DMS 273 treated with DMSO at 0.1 percent for 48 hours (cell line): Measurements from ENCODE around the gene NTSR1.

Experiments used
- DNase-seq: peaks from one replicate; lab custom pipeline; 2025; lab: John Stamatoyannopoulos, UW

NTSR1 gene

DNA sequence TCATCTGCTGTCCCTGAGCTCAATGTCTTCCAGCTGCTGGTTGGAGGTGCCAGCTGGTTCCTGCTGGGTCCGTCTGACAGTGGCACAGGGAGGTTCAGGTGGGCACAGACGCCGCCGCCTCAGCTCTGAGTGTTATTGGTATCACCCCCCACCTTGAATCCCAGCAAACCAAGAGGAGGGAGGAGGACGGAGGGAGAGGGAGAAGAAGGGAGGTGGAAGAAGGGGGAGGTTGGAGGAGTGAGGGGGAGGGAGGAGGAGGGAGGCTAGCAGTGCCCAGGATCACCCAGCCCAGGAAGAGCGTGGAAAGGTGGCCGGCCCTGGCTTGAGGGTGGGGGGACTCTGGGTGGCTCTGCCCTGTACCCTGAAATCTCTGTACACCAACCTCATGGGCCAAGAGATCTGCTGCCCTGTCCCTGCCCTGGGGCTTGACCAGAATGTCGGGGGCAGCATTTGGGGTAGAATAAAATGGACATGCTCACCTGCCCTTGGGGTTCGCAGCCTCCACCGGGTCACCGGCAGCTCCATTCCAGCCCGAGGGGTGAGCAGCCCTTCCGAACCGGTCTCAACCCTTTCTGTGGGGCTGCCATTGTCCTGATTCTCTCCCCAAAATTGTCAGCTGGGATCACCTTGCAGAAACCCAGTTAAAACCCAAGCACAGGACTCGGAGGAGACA is 17.1 kb downstream of the NTSR1 start:
- DNase-seq, result no peak

DNA sequence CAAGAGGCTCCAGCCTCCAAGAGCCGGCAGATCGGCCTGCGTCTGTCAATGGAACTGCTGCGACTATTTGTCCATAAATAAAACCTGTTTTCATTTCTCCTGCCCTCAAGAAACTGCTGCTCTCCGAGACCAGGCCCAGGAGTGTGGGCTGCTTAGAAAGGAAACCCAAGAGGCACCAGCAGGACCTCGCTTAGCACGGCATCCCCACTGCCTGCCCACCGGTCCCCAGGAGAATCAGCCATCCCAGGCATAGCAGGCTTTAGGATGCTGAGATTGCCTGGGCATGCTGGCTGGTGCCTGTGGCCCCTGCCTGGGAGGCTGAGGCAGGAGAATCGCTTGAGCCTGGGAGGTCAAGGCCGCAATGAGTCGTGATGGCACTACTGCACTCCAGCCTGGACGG is 17.6 kb downstream of the NTSR1 start:
- DNase-seq, result no peak

DNA sequence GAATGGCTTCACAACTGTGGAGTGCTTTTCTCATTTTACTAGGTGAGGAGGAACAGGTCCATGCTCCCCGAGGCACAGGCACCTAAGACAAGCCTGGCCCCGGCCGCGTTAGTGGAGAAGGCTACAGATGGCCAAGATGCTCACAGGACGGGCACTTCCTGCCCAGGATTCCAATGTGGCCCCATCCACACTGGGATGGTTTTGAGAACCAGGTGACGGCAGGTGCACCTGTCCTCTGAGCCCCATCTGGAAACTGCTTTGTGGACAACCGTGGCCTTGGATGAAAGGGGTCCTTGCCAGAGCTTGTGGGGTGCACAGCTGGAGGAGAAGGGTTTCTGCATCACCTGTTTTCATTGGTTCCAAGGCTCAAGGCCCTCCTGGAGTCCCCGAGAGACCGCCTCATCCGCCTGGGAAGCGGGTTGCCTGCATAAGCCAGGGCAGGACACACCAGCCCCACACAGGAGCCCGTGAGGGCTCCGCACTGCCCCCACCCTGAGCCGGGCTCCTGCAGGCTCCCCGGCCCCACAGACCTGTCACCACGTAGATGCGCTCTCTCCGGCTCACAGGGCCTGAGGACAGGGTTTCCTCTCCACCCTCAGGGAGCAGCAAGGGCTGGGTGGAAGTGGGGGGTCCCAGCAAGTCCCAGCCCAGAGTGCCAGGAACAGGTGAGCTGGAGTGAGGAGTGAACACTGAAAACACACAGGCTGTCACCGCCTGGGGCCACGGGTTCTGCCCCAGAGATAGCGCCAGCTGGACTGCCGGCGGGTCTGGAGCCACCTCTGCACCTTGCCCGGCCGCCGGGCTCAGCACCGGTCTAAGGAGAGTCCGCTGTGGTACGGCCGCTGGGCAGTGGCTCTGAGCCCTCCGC is 18.3 kb downstream of the NTSR1 start:
- DNase-seq, result no peak

DNA sequence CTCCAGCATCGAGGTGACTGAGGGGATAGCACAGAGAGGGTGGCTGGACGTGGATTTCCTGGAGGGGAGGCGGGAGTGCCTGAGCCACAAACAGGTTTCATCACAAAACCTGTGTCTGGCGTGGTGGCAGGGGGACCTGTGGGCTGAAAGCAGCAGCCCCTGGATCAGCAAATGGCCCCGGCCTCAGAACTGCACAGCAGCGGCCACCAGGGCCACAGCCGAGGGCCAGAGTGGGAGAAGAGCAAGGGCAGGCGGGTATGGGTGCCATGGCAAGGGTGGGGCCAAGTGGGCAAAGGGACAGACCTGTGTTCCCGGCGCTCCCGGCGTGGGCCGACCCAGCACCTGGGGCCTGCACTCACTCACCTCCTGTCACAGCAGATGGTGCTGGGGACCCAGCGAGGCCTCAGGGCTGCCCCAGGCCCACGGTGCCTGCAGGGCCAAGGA is 19.0 kb downstream of the NTSR1 start:
- DNase-seq, result no peak

DNA sequence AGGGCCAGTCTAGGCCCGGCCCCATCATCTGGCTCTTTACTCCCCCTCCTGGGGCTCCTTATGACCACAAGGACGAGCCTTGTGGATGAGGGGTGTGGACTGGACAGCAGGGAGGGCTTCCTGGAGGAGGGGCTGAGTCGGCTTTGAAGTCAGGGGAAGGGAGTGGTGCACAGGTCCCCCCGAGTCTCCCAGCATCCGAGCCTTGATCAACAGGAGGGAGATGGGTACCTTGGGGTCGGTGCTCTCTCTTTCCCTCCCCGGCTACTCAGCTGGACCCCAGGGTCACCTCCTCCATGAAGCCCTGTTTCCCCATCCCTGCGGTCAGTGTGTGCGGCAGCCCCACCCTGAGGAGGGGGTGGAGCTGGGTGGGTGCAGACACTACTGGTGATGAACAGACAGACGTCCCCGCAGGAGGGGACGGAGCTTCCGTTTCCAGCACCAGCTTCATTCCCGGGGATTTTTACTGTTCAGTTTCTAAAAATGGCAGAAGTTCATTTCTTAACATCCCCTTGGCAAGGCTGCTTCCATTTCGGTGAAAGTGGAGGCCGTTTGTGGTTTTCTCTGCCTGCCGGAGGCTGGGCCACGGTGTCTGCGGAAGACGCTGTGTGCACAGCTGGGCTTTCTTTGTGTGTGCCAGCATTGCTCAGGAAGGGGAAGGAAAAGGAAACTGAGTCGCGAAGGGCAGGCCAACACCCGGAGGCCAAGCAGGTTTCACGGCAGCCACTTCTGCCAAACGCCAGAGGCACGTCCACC is 19.6 kb downstream of the NTSR1 start:
- DNase-seq, result no peak

DNA sequence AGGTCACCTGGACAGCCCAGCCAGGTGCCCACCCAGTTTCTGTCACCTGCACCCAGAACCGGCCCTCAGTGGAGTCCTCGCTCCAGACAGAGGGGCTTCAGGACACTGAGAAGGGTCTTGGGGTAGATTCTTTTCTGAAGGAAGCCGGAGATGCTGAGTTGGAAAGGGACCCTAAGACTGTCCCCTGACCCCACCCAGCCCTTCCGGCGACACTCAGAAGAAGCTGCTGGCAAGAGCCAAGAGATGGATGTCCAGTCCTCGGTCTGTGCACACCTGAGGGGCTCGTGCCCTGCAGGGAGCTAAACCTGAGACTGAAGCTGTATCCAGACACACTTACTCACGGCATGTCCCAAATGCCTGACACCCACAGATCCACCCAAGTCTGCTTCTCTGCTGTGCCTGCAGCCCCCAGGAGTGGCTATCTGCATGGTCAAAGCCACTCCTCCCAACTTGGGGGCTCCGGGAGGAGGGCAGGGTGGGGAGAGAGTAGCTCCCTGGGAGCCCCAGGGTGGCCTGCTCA is 20.2 kb downstream of the NTSR1 start:
- no peak for DNase-seq

DNA sequence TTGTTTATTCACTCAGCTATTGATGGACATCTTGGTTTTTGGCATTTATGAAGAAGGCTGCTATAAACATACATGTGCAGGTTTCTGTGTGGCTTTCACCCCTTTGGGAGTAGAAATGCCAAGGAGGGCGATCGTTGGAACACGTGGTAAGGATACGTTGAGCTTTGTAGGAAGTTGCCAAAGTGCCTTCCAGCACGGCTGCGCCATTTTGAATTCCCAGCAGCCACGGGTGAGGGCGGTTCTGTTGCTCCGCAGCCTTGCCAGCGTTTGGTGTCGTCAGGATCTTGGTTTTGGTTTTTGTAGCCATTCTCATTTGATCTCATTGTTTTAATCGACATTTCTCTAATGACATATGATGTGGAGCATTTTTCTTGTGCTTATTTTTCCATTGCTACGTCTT is 21.8 kb downstream of the NTSR1 start:
- DNase-seq, result no peak

DNA sequence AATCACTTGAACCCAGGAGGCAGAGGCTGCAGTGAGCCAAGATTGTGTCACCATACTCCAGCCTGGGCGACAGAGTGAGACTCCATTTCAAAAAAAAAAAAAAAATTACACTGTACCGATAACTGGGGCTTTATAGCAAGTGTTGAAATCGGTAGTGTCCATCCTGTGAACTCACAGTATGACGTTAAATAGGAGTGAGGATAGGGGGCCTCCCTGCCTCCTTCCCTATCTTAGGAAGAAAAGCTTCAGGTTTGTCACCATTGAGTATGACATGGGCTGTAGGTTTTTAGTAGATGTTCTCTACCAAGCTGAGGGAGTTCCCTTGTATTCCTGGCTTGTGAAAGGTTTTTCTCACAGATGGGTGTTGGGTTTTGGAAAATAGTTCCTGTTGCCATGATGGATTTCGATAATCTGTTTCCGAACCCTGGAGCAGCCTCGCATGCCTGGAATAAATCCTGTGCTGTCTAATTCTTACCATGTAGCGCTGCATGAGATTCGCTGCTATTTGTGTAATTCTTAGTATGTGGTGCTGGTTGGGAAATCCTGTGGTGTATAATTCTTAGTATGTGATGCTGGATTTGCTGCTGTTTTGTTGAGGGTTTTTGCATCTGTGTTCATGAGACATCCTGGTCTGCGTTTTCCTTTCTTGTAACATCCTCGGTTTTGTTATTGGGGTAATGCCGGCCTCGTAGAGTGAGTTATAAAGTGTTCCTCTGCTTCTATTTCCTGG is 23.6 kb downstream of the NTSR1 start:
- DNase-seq, result no peak

DNA sequence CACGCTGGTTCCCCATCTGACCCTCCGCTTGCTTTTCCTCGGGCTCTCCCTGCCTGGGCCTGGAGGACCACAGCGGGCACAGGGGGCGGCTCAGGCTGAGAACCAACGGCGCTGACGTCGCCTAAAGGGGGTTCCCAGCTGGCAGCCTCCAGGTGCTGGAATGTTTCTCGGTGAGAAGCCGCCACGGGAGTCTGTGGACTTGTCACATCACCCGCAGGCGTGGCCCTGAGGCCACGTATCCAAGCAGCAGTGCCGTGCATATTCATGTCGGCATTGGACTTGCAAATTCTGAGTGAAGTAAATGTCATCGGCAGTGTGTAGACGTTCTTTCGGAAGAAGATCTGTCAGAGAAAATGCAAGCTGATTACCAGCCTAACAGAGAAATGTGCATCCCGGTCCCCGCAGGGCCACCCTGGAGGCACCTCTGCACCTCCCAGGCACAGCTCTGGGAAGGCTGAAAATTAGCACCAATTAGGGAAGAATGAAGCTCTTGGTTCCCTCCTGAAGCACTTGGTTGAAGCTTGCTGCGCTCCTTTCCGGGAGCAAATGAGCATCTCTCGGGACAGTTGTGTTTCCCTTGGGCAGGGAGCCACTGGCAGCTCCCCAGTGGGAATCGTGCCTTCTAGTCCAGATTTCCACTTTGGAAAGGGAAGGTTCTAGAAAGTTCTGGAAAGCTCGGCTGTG is 24.3 kb downstream of the NTSR1 start:
- DNase-seq, result no peak

DNA sequence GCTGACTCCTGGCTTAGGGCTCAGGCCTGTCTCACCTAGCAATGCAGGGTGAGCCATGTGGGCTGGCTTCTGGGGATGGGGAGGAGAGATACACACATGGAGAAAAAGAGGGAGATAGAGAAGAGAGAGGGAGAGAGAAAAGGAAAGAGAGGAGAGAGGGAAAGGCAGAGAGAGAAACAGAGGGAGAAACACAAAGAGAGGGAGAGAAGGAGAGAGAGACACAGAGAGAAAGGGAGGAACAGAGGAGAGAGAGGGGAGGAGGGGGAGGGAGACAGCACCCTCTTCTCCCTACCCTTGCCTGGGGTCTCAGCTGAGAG is 24.8 kb downstream of the NTSR1 start:
- no peak for DNase-seq

DNA sequence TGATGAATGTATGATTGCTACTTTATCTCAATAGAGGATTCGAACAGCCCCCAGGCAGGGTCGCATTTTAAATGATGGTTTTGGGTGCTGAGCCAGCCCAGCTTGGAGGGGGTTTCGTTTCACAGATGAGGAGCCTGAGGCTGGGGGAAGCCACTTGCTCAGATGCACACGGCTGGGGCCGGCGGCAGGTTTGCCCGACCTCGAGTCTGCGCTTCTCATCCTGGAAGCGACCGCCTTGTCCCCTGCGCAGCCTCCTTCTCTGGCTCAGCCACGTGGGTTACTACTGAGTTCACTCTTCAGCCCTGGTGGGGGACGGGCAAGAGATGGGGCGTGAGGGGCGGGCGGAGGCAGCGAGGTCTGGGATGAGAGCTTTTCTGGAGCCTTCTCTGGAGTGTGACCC is 25.3 kb downstream of the NTSR1 start:
- no peak for DNase-seq

DNA sequence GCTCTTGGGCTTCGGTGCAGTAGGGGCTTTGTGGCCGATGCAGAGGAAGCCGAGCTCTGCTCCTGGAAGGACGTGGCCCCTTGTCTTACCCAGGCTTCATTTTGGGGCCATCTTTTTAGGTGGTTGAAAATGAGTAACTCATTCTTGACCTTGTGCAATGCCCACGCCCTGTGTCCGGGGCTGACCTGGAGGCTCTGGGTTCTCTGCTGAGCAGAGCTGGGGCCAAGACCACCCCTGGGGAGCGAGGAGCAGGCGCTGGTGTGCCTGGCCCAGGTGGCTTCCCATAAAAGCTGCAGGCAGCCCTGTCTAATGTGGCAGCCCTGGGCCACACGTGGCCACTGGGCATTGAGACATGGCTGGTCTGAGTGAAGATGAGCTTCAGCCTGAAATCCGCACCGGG is 25.7 kb downstream of the NTSR1 start:
- no peak for DNase-seq

DNA sequence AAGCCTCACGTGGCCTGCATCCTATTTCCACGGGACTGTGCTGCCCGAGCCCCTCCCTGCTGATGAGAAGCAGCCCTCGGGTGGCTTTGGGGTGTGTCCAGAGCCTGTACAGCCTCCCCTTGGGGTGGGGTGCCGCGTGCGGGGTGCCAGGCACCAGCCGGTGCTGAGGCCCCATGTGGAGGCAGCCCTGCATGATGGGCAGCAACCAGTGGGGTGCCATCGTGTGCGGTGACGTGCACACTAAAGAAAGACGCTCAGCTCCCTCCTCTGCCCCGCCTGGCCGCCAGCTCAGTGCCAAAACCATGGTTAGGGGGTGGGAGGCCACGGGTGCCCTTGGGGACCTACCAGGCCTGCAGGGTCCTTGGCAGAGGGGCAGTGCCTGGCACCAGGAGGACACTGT is 26.2 kb downstream of the NTSR1 start:
- no peak for DNase-seq

DNA sequence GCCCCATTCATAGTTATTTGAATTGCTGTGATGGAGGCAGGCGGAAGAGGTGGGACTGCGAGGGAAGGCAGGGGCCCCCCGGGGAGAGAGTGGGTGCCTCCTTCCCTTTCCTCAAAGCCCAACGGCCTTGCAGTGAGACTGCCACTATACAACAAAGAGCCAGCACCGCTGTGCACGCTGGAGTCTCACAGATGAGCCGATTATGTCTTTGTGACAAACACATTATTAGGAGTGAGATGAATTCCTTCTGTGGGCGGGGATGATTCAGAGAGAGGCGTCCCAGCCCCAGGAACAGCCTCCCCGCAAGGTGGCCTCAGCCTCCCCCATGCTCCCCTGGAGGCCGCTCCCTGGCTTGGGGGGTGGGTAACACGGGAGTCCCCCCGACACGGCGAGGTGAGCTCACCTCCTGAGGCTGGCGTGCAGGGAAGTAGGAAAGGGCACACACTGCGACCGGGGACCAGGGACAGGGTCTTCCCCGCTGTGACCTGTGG is 26.7 kb downstream of the NTSR1 start:
- DNase-seq, result no peak

DNA sequence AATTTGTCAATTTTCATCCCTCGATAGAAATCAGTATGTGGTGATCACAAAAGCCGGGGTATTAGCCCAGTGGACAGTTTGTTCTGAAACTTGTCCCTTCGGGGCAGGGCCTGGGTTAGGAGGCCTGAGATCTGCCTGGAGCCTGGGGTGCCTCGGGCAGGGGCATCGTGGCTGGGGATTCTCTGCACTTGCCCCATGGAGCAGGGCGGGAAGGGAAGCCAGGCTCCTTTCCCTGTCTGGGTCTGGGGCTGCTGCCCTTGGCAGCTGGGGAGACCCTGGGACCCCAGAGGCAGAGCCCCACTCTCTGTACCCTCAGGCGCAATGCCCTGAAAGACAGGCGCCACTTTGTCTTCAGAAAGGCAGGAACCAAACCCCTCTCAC is 27.4 kb downstream of the NTSR1 start:
- no peak for DNase-seq

DNA sequence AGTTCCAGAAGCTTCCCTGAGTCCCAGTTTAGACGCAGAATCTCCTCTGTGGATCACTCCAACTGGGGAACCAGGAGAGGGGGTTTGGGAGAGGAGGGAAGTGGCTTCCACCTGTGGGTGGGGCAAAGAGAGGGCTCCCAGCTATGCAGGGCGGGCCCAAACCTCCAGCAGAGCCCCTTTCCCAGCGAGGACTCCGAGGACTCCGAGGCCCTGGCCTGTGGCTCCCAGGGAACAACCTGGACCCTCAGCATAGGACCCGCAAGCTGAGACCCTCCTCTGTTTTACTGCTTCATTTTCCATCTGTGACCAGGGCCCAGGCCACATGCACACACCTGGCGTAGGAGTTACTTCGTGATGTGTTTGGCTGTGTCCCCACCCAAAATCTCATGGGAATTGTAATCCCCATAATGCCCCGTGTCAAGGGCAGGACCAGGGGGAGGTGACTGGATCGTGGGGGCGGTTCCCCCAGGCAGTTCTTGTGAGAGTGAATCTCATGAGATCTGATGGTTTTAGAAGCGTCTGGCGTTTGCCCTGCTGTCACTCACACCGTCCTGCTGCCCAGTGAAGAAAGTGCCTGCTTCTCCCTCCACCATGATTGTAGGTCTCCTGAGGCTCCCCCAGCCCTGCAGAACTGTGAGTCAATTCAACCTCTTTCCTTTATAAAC is 27.9 kb downstream of the NTSR1 start:
- no peak for DNase-seq

DNA sequence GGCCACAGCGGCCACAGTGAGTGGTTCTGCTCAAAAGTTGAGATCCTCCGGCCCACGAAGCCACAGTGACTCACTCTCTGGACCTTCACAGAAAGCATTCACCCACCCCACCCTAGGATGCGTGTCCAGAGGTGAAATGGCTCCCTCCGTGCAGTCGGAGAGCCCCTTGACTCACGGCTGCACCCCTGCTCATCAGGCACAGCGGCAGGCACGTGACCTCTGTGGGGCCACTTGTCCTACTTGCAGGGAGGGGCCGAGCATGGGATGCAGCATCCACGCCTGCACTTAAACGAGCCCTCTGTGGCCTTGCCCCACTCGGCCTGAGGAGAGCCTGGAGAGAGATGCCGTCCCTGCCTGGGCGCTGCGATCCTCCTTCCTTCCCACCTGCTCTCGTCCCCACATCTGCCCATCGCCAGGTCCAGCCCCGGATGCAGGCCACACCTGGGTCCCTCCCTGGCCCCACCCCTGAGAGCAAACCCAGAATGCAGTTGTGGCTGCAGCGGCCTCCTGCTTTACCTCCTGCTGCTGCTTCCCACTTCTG is 28.7 kb downstream of the NTSR1 start:
- no peak for DNase-seq

DNA sequence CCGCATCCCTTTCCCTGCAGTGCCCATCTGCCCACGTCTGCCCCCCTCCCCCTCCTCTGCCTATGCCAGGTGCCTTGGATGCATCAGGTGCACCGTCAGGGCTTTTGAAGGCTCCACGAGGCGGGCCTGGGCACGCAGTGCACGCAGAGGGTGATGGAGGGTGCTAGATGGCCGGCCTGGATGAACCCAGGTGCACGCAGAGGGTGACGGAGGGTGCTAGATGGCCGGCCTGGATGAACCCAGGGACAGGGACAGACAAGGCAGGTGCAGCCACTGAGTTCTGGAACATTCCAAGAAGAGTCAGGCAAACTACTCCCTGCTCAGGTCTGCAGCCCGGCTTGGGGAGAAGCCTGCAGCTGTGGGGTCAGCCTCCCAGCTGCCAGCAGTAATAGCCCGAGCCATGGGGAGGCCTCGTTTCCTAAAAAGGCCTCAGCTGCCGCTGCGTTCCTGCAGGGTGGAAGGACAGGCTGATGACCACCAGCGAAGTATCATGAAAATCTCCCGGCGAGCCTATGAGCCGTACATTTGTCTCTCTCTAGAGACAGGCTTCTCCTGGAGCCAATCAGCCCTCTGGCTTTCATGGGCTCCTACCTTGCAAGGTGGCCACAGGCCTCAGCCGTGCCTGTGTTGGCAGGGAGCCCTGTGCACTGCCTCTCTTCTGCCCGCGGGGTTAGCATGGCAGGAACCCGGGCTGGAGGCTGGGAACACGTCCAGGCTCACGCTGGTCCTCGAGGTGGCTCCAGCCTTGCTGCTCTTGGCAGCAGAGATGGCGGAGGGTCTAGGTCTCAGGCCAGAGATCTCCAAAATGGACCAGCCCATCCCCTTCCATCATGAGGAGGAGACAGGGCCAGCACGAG is 29.6 kb downstream of the NTSR1 start:
- no peak for DNase-seq

DNA sequence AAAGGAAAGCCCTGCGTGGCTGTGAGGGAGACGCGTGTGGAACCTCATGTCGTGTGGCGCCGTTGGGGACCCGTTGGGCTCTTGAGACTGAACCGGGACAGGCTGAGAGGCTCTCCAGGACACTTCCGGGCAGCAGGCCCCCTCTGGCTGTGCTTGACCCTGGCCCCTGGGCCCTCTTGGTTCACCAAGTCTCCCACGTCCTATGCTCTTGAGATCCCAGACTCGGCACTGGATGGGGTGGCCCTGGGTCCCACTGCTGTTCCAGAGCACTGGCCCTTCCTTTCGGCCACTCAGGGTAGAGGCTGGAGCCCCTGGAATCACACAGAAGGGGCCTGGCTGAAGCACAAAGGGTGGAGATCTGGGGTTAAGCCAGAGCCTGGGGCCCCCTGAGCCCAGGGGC is 30.4 kb downstream of the NTSR1 start:
- no peak for DNase-seq
